ENCODE results near the gene CUEDC2.
A peak's percentile ranks its signal among the peaks of the same experiment; 100 is the strongest.

Gene CUEDC2

DNA sequence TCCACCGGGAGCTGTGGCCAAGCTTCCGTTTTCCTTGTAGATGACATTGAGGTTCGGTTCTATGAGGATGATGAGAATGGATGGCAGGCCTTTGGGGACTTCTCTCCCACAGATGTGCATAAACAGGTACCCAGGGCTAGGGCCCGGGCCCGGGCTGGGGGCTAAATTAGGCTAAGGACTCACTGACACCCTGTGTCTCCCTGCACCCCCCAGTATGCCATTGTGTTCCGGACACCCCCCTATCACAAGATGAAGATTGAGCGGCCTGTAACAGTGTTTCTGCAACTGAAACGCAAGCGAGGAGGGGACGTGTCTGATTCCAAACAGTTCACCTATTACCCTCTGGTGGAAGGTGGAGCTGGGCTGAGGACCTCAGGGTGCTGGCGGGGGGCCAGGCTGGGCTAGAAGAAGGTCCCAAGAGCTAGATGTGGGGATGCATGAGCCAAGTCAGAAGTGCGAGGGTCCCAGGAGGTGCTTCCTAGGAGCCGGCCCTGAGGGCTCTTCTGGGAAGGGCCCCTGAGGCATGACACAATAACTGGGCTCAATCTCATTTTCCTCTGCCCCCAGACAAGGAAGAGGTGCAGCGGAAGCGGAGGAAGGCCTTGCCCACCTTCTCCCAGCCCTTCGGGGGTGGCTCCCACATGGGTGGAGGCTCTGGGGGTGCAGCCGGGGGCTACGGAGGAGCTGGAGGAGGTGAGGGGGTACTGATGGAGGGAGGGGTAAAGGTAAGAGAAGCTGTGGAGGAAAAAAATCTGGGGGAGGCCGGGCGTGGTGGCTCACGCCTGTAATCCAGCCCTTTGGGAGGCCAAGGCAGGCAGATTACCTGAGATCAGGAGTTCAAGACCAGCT lies 34.0 kb downstream of the CUEDC2 start:
- no peak for DNase-seq (ENCODE audit: low spot score)
- TF ChIP-seq, protein P1, sequence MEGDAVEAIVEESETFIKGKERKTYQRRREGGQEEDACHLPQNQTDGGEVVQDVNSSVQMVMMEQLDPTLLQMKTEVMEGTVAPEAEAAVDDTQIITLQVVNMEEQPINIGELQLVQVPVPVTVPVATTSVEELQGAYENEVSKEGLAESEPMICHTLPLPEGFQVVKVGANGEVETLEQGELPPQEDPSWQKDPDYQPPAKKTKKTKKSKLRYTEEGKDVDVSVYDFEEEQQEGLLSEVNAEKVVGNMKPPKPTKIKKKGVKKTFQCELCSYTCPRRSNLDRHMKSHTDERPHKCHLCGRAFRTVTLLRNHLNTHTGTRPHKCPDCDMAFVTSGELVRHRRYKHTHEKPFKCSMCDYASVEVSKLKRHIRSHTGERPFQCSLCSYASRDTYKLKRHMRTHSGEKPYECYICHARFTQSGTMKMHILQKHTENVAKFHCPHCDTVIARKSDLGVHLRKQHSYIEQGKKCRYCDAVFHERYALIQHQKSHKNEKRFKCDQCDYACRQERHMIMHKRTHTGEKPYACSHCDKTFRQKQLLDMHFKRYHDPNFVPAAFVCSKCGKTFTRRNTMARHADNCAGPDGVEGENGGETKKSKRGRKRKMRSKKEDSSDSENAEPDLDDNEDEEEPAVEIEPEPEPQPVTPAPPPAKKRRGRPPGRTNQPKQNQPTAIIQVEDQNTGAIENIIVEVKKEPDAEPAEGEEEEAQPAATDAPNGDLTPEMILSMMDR (IDR thresholded peaks at IDR 0.05; ENCODE audit: extremely low read depth, missing control alignments): no peak

DNA sequence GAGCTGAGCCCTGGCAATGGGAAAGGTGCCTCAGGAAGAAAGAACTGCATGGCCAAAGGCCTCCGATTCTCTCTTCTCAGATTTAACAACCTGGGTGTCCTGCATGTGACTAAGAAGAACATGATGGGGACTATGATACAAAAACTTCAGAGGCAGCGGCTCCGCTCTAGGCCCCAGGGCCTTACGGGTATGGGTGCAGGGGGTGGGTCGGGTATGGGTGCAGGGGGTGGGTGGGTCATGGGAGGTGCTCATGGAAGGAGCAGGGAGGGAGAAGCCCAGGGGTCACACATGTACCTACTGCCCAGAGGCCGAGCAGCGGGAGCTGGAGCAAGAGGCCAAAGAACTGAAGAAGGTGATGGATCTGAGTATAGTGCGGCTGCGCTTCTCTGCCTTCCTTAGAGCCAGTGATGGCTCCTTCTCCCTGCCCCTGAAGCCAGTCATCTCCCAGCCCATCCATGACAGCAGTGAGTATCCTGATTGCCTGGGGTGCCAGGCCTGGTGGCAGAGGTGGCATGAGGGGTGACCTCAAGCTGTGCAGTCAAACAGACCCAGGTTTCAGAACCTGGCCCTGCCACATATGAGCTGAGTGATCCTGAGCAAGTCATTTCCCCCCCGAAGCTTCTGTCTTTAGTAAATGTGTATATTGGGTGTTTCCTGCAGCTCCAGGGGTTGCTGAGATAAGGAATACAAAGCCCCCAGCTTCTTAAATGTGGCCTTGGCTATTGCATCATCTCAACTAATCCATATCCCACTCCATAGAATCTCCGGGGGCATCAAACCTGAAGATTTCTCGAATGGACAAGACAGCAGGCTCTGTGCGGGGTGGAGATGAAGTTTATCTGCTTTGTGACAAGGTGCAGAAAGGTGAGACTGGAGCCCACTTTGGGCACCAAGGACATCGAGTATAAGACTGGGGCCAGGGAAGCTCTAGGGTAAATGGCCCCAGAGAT lies 34.9 kb downstream of the CUEDC2 start:
- TF ChIP-seq, protein P1 (IDR thresholded peaks at IDR 0.05; ENCODE audit: extremely low read depth, missing control alignments): no peak
- no peak for DNase-seq (ENCODE audit: low spot score)

DNA sequence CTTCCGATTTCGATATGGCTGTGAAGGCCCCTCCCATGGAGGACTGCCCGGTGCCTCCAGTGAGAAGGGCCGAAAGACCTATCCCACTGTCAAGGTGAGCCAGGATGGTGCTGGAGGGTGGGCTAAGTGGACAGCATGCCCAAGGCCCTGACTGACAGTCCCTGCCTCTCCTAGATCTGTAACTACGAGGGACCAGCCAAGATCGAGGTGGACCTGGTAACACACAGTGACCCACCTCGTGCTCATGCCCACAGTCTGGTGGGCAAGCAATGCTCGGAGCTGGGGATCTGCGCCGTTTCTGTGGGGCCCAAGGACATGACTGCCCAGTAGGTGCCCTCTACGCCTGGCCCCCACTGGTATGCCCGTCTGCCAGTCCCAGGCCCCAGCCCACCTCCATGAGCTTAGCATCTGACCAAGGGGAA lies 35.6 kb downstream of the CUEDC2 start:
- DNase-seq (ENCODE audit: low spot score): no peak

DNA sequence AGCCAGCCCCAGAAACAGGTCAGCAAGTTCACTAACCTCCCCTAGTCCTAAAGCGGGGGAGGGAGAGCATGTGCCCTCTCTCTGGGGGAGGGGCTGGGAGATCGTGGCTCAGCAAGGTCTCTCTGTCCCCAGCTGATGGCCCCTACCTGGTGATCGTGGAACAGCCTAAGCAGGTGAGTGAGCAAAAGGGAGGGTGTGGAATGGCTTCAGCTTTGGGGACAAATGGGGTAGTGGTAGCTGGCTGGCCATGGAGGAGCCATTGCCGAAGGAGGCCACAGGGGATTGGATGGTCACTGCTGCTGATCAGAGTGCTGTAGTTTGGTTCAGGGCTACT lies 36.1 kb downstream of the CUEDC2 start:
- TF ChIP-seq, protein P1 (IDR thresholded peaks at IDR 0.05; ENCODE audit: extremely low read depth, missing control alignments): no peak
- no peak for DNase-seq (ENCODE audit: low spot score)

More for the DNA sequence above, 35.6 kb downstream of the CUEDC2 start:
- TF ChIP-seq, protein P1 (IDR thresholded peaks at IDR 0.05; ENCODE audit: extremely low read depth, missing control alignments): no peak

DNA sequence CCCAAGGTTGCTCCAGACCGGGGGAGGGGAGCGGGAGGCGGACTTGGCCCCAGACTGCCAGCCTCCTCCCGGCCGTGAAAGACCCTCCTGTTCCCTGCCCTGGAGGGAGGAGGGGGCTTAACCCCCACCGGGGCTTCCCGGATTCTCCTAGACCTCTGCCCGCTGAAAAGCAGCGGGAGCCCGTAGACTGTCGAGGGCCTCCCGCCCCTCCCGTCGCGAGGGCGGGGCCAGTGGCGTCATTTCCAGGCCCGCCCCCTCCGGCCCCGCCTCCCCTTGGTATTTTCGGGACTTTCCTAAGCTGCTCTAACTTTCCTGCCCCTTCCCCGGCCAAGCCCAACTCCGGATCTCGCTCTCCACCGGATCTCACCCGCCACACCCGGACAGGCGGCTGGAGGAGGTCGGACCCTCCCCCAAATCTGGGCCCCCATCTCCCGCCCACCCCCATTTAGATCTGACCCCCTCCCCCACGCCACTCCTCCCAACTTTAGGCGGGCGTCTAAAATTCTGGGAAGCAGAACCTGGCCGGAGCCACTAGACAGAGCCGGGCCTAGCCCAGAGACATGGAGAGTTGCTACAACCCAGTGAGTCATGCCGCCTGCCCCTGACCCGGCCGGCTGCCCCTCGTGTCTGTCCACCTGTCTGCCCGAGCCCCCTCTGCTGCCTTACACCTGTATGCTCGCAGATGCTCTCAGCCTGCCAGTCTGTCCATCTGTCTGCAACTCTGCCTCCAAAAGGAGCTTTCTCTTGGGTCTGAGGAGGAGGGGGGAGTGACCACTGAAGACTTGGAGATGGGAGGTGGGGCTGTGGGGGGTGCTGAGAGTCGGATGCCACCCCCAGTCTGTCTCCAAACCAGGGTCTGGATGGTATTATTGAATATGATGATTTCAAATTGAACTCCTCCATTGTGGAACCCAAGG lies 36.7 kb downstream of the CUEDC2 start, which contains the start of gene NFKB2:
Gene NFKB2 (plus strand): TSS at position 306 of the 917 bp plus-strand sequence. CDS start 255 bp downstream, at position 561.
- TF ChIP-seq, protein P1 (IDR thresholded peaks at IDR 0.05; ENCODE audit: extremely low read depth, missing control alignments): no peak
- peak; percentile 94 for DNase-seq (ENCODE audit: low spot score)

DNA sequence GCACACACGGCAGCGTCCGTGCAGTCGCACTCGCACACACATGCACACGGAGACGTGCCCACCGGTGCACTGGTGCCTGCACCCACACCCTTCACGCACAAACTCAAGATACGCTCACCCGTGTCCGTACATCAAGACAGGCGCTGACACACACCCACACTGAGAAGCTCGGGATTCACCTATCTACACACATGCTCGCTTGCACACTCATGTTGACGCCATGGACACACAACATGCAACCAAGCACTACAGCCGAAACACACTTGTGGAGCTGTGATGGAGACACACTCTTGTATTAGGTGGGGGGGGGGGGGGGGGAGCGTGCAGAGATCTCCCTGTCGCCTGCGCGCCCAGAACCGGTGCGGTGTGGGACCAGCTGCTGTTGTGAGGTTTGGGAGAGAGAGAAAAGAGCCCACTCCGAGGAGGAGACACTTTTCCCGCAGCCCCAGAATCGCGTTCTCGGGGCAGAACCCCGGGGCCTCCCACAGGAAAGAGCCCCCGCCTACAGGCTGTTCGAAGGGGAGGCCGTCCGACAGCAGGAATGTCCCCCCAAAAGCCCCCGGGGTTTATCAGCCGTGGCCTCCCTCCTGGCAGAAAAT lies 37.5 kb downstream of the CUEDC2 start:
- TF ChIP-seq, protein P1 (IDR thresholded peaks at IDR 0.05; ENCODE audit: extremely low read depth, missing control alignments): no peak
- DNase-seq (ENCODE audit: low spot score): peak; percentile 65

Measured in GM20000 (cell line).